OCI-LY1 (cell line): ENCODE measurements around the gene PRSS57.

Experiments used
- EZH2 ChIP-seq: fragments of 200-600 bp; sonication (generic), shearing (Covaris generic); IDR thresholded peaks from 2 replicates; pipeline ENCODE4 v1.8.0; 2017; ENCODE audit warnings: borderline replicate concordance, mixed run types, mild to moderate bottlenecking, antibody characterized with exemption, low read length, moderate library complexity, mixed read lengths
- TF ChIP-seq, protein P1 (sequence below): fragments of 200-600 bp; sonication (generic), shearing (Covaris generic); IDR thresholded peaks from 2 replicates; pipeline ENCODE4 v1.5.1; 2017; ENCODE audit warnings: mild to moderate bottlenecking, antibody characterized with exemption, low read length, moderate library complexity, mixed read lengths

DNA sequence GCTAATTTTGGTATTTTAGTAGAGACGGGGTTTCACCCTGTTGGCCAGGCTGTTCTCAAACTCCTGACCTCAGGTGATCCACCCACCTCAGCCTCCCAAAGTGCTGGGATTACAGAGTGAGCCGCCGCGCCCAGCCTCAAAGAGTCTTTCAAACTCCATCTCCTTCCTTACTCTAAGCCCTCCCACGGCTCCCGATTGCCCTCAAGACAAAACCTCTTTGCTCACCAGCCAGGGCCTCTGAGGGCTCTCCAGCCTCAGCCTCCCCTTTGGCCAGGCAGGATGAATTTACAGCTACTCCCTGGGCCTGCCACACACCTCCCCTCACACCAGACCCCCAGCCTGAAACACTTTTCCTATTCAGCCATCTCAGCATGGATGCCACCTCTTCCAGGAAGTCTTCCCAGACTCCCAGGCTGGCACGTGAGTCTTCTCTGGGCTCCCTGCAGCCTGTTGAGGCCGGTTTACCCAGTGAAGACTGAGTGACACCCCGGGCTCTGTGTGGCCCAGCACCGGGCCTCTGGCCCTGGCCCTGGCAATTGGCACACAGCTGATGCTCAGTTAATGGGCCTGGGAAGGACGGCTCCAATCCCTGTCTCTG is 7.6 kb downstream of the PRSS57 start:
- TF ChIP-seq, protein P1, sequence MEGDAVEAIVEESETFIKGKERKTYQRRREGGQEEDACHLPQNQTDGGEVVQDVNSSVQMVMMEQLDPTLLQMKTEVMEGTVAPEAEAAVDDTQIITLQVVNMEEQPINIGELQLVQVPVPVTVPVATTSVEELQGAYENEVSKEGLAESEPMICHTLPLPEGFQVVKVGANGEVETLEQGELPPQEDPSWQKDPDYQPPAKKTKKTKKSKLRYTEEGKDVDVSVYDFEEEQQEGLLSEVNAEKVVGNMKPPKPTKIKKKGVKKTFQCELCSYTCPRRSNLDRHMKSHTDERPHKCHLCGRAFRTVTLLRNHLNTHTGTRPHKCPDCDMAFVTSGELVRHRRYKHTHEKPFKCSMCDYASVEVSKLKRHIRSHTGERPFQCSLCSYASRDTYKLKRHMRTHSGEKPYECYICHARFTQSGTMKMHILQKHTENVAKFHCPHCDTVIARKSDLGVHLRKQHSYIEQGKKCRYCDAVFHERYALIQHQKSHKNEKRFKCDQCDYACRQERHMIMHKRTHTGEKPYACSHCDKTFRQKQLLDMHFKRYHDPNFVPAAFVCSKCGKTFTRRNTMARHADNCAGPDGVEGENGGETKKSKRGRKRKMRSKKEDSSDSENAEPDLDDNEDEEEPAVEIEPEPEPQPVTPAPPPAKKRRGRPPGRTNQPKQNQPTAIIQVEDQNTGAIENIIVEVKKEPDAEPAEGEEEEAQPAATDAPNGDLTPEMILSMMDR: no peak
- TF ChIP-seq EZH2: no peak
